Progenitor cell of endocrine pancreas (in vitro differentiated cells): ENCODE measurements around the gene LCE3A. TPM values are rescaled to one million over a fixed set of nuclear protein-coding genes. Genes with fewer than 3 reads are reported as not detected.

ENCODE experiments used
- DNase-seq: peaks from one replicate; pipeline ENCODE4 v3.0.0; 2021; ENCODE audit warnings: low spot score; ENCODE audit not compliant: unreplicated experiment
- H3K27ac Mint-ChIP-seq: 2 replicates; pipeline ENCODE4 v1.8.0; 2021; ENCODE audit warnings: mild to moderate bottlenecking, moderate library complexity, mixed read lengths
- H3K27me3 Mint-ChIP-seq: 2 replicates; pipeline ENCODE4 v1.8.0; 2021; ENCODE audit warnings: mixed read lengths
- H3K36me3 Mint-ChIP-seq: 2 replicates; pipeline ENCODE4 v1.8.0; 2022; ENCODE audit warnings: mixed read lengths; ENCODE audit not compliant: insufficient read depth
- H3K4me1 Mint-ChIP-seq: 2 replicates; pipeline ENCODE4 v1.8.0; 2021; ENCODE audit warnings: low read depth, mixed read lengths
- H3K4me3 Mint-ChIP-seq: 2 replicates; pipeline ENCODE4 v1.8.0; 2021; ENCODE audit warnings: low read depth, mild to moderate bottlenecking, moderate library complexity, mixed read lengths
- H3K9me3 Mint-ChIP-seq: 2 replicates; pipeline ENCODE4 v1.8.0; 2021; ENCODE audit warnings: low read depth, mixed read lengths
- CTCF ChIP-seq: fragments of 200-600 bp; sonication (generic); IDR thresholded peaks from one replicate; pipeline ENCODE4 v1.5.0; 2021; ENCODE audit warnings: antibody characterized with exemption, mild to moderate bottlenecking; ENCODE audit not compliant: unreplicated experiment
- total RNA-seq: library from RNA; stranded (reverse); gene quantifications from 2 replicates; pipeline ENCODE4 v1.2.1, GENCODE V29; 2021

The LCE3A gene
- total RNA-seq, 1 donor from 2014 or later, result not detected

- Mint-ChIP-seq H3K27me3 (no peaks in the 10 kb centered on the region), H3K36me3 (no peaks in the 10 kb centered on the region), H3K4me1 (no peaks in the 10 kb centered on the region), H3K9me3 (peaks cover 71% of the 10 kb centered on the region), H3K4me3 (no peak overlapping the region), H3K27ac (no peak overlapping the region)
- TF ChIP-seq CTCF, result no peak
- no peak for DNase-seq
Measured at GRCh38 chr1:152640351-152640750, 17.4 kb upstream of the LCE3A start.

- TF ChIP-seq CTCF, result no peak
- Mint-ChIP-seq H3K4me1 (no peaks in the 10 kb centered on the region), H3K9me3 (peaks cover 75% of the 10 kb centered on the region), H3K27me3 (no peaks in the 10 kb centered on the region), H3K4me3 (no peak overlapping the region), H3K27ac (no peak overlapping the region), H3K36me3 (peaks cover 5% of the 10 kb centered on the region)
- DNase-seq, result no peak
Measured at GRCh38 chr1:152630596-152630995, 7.7 kb upstream of the LCE3A start.

GRCh38 chr1:152626744-152627143 lies 3.8 kb upstream of the LCE3A start:
- no peak for DNase-seq
- no peak for TF ChIP-seq CTCF
- no peak overlapping the region for H3K27ac Mint-ChIP-seq
- H3K4me3 Mint-ChIP-seq, result no peak overlapping the region
- H3K4me1 Mint-ChIP-seq, result no peaks in the 10 kb centered on the region
- H3K9me3 Mint-ChIP-seq, result peaks cover 64% of the 10 kb centered on the region
- H3K36me3 Mint-ChIP-seq, result peaks cover 8% of the 10 kb centered on the region
- H3K27me3 Mint-ChIP-seq, result no peaks in the 10 kb centered on the region

GRCh38 chr1:152623203-152623844 lies 421 bp upstream of the LCE3A start:
- Mint-ChIP-seq H3K36me3 (peaks cover 7% of the 10 kb centered on the region), H3K27ac (no peak overlapping the region), H3K27me3 (no peaks in the 10 kb centered on the region), H3K4me1 (no peaks in the 10 kb centered on the region), H3K4me3 (no peak overlapping the region), H3K9me3 (peaks cover 66% of the 10 kb centered on the region)
- DNase-seq, result no peak
- TF ChIP-seq CTCF, result no peak

GRCh38 chr1:152621993-152622392 lies 910 bp downstream of the LCE3A start:
- Mint-ChIP-seq H3K9me3 (peaks cover 62% of the 10 kb centered on the region), H3K4me3 (no peak overlapping the region), H3K36me3 (peaks cover 7% of the 10 kb centered on the region), H3K4me1 (no peaks in the 10 kb centered on the region), H3K27me3 (no peaks in the 10 kb centered on the region), H3K27ac (no peak overlapping the region)
- no peak for DNase-seq
- TF ChIP-seq CTCF, result no peak
